ENCODE data around the gene SAPCD1. TPM values are rescaled to one million over a fixed set of nuclear protein-coding genes. Genes with fewer than 3 reads are reported as not detected.

Gene SAPCD1
- total RNA-seq, 1 donor from 2014 or later: 1.3 TPM

GRCh38 chr6:31718265-31718664, 44.2 kb upstream of the SAPCD1 start:
- no peak for TF ChIP-seq CTCF (IDR thresholded peaks at IDR 0.05; ENCODE audit: insufficient read depth, low read length, severe bottlenecking)
- Histone ChIP-seq H3K36me3 (ENCODE audit: control insufficient read depth, insufficient read depth, low read length) (no peaks in the 10 kb centered on the region), H3K27me3 (ENCODE audit: control insufficient read depth, insufficient read depth, low read length) (no peaks in the 10 kb centered on the region), H3K4me3 (ENCODE audit: low read depth, low read length) (no peak overlapping the region)
- FAIRE-seq: no peak
- peak; percentile 93 for DNase-seq (ENCODE audit: low read depth)

GRCh38 chr6:31719001-31719400, 43.5 kb upstream of the SAPCD1 start:
- Histone ChIP-seq H3K36me3 (ENCODE audit: control insufficient read depth, insufficient read depth, low read length) (no peaks in the 10 kb centered on the region), H3K27me3 (ENCODE audit: control insufficient read depth, insufficient read depth, low read length) (no peaks in the 10 kb centered on the region), H3K4me3 (ENCODE audit: low read depth, low read length) (no peak overlapping the region)
- DNase-seq (ENCODE audit: low read depth): no peak
- TF ChIP-seq CTCF (IDR thresholded peaks at IDR 0.05; ENCODE audit: insufficient read depth, low read length, severe bottlenecking): no peak
- no peak for FAIRE-seq

GRCh38 chr6:31720196-31720770, 42.2 kb upstream of the SAPCD1 start:
- no peak for DNase-seq (ENCODE audit: low read depth)
- Histone ChIP-seq H3K27me3 (ENCODE audit: control insufficient read depth, insufficient read depth, low read length) (no peaks in the 10 kb centered on the region), H3K4me3 (ENCODE audit: low read depth, low read length) (no peak overlapping the region), H3K36me3 (ENCODE audit: control insufficient read depth, insufficient read depth, low read length) (no peaks in the 10 kb centered on the region)
- FAIRE-seq: no peak
- no peak for TF ChIP-seq CTCF (IDR thresholded peaks at IDR 0.05; ENCODE audit: insufficient read depth, low read length, severe bottlenecking)

GRCh38 chr6:31721351-31722020, 41.0 kb upstream of the SAPCD1 start, which contains the start of gene LY6G6C:
Gene LY6G6C, minus strand, starts transcription at chr6:31721746. Its CDS starts 67 bp downstream, at chr6:31721679.
- no peak for DNase-seq (ENCODE audit: low read depth)
- no peaks in the 10 kb centered on the region for H3K27me3 ChIP-seq (ENCODE audit: control insufficient read depth, insufficient read depth, low read length)
- H3K4me3 ChIP-seq (ENCODE audit: low read depth, low read length): no peak within 1 kb of the TSS
- no peak for FAIRE-seq
- TF ChIP-seq CTCF (IDR thresholded peaks at IDR 0.05; ENCODE audit: insufficient read depth, low read length, severe bottlenecking): no peak
- no peaks in the 10 kb centered on the region for H3K36me3 ChIP-seq (ENCODE audit: control insufficient read depth, insufficient read depth, low read length)

- FAIRE-seq (no peak), DNase-seq (ENCODE audit: low read depth) (no peak)
- H3K36me3 ChIP-seq (ENCODE audit: control insufficient read depth, insufficient read depth, low read length): peaks cover 3% of the 10 kb centered on the region
- no peak for TF ChIP-seq CTCF (IDR thresholded peaks at IDR 0.05; ENCODE audit: insufficient read depth, low read length, severe bottlenecking)
- no peaks in the 10 kb centered on the region for H3K27me3 ChIP-seq (ENCODE audit: control insufficient read depth, insufficient read depth, low read length)
- no peak overlapping the region for H3K4me3 ChIP-seq (ENCODE audit: low read depth, low read length)
Observed at GRCh38 chr6:31722173-31722572, 40.3 kb upstream of the SAPCD1 start.
